Stimulated activated CD4-positive, alpha-beta T cell treated with anti-CD3 and anti-CD28 coated beads, Interleukin-12 subunit alpha, Interleukin-12 subunit beta, amount 100 ng/mL, for 24 hours (primary cell): ENCODE results near the gene LBHD2.

ENCODE experiments used
- DNase-seq, 2 experiments: peaks; one replicate each; pipeline ENCODE4 v3.0.0-alpha.2; 2020; ENCODE audit warnings: low read depth in 2 of 2

LBHD2 gene

GRCh38 chr14:103068351-103069073, 15.5 kb upstream of the LBHD2 start:
- no peak for DNase-seq

GRCh38 chr14:103070263-103070885, 13.6 kb upstream of the LBHD2 start:
- no peak for DNase-seq

GRCh38 chr14:103070971-103071542, 13.0 kb upstream of the LBHD2 start:
- no peak for DNase-seq

- no peak for DNase-seq
Measured at GRCh38 chr14:103071544-103072251, 12.3 kb upstream of the LBHD2 start.

GRCh38 chr14:103072595-103073366, 11.2 kb upstream of the LBHD2 start:
- DNase-seq, result no peak

- no peak for DNase-seq
Measured at GRCh38 chr14:103073367-103073875, 10.6 kb upstream of the LBHD2 start.

- no peak for DNase-seq
Measured at GRCh38 chr14:103073876-103074728, 9.9 kb upstream of the LBHD2 start.

- no peak for DNase-seq
Measured at GRCh38 chr14:103074729-103075367, 9.2 kb upstream of the LBHD2 start.

- DNase-seq, result peak; percentile 43 to 65
Measured at GRCh38 chr14:103078420-103078749, 5.6 kb upstream of the LBHD2 start.

GRCh38 chr14:103078860-103079587, 5.0 kb upstream of the LBHD2 start:
- DNase-seq, result no peak

GRCh38 chr14:103081951-103082350, 2.1 kb upstream of the LBHD2 start:
- DNase-seq, result no peak

GRCh38 chr14:103085106-103086091, 1.4 kb downstream of the LBHD2 start:
- no peak for DNase-seq

- DNase-seq, result no peak
Measured at GRCh38 chr14:103086771-103087342, 2.8 kb downstream of the LBHD2 start.

- DNase-seq, result no peak
Measured at GRCh38 chr14:103087343-103087835, 3.4 kb downstream of the LBHD2 start.

- DNase-seq, result no peak
Measured at GRCh38 chr14:103088921-103089320, 4.9 kb downstream of the LBHD2 start.

- no peak for DNase-seq
Measured at GRCh38 chr14:103089386-103090335, 5.7 kb downstream of the LBHD2 start.
